Testis (tissue), 3 donors: ENCODE data around the gene RIMBP2. TPM values are rescaled to one million over a fixed set of nuclear protein-coding genes. Genes with fewer than 3 reads are reported as not detected.

Source experiments
- DNase-seq: peaks from one replicate; pipeline ENCODE4 v3.0.0-alpha.2; 2019
- H3K27ac ChIP-seq, 2 donors: fragments of 200-600 bp; sonication (generic); one replicate each; pipeline ENCODE4 v1.5.1; 2019
- H3K27me3 ChIP-seq: fragments of 200-600 bp; sonication (generic); one replicate; pipeline ENCODE4 v1.5.1; 2019
- H3K36me3 ChIP-seq: fragments of 200-600 bp; sonication (generic); one replicate; pipeline ENCODE4 v1.5.1; 2017; ENCODE audit warnings: low read depth; ENCODE audit errors: missing control alignments
- H3K4me1 ChIP-seq: fragments of 200-600 bp; sonication (generic); one replicate; pipeline ENCODE4 v1.5.1; 2019
- H3K4me3 ChIP-seq, 2 donors: fragments of 200-600 bp; sonication (generic); one replicate each; pipeline ENCODE4 v1.5.1; 2017 to 2019
- H3K9me3 ChIP-seq: fragments of 200-600 bp; sonication (generic); one replicate; pipeline ENCODE4 v1.5.1; 2017
- CTCF ChIP-seq, 3 experiments: fragments of 450-650 bp in 2 of 3; fragments of 200-600 bp in 1 of 3; sonication (generic) in 1 of 3; IDR thresholded peaks; one replicate each; pipeline ENCODE4 v1.5.1; 2016 to 2019; ENCODE audit warnings: antibody characterized with exemption in 3 of 3, mild to moderate bottlenecking in 2 of 3, moderate library complexity in 1 of 3
- POLR2A ChIP-seq: fragments of 450-650 bp; IDR thresholded peaks from one replicate; pipeline ENCODE4 v1.6.1; 2017; ENCODE audit warnings: antibody characterized with exemption, mild to moderate bottlenecking, moderate library complexity
- WGBS, 2 donors: methylation state at CpG; one replicate each; pipeline ENCODE4 v1.1.5; 2018; 5-methylcytosine and 5-hydroxymethylcytosine counted together
- intact Hi-C: fragments of 100-400 bp; cut with DNase I; formaldehyde crosslinking; loops from one replicate; pipeline ENCODE4 v1.15.1; 2023; ENCODE audit warnings: low total_unique reads
- polyA plus RNA-seq: library from polyadenylated mRNA; stranded (reverse); fragments of 350-450 nt; fragmentation: Illumina TruSeq; extraction: RNeasy Lipid Tissue Mini Kit (QIAGEN cat#74804); gene quantifications from one replicate; pipeline ENCODE4 v1.2.3, GENCODE V29; 2014; ENCODE audit warnings: low read depth, low replicate concordance; ENCODE audit not compliant: insufficient read depth
- total RNA-seq, 2 donors: library from RNA; depleted of rRNA; stranded (reverse); fragments of >200 nt; gene quantifications; one replicate each; pipeline ENCODE4 v1.2.3, GENCODE V29; 2016

RIMBP2 gene
- total and polyA plus RNA-seq, 3 donors from 2014 or later: 8.0 to 10.0 (median 8.7) TPM

GRCh38 chr12:130764073-130764472 lies 48.0 kb upstream of the RIMBP2 start:
- no peak overlapping the region for H3K4me3 ChIP-seq
- H3K36me3 ChIP-seq: no peaks in the 10 kb centered on the region
- TF ChIP-seq CTCF (IDR thresholded peaks at IDR 0.05) (no peak), POLR2A (no peak)
- DNase-seq: no peak
- WGBS, 2 donors: 94 to 97% methylated on average over 4 of the region's 4 CpGs
- no peaks in the 10 kb centered on the region for H3K9me3 ChIP-seq
- no peak overlapping the region for H3K27ac ChIP-seq
- H3K4me1 ChIP-seq: no peaks in the 10 kb centered on the region
- intact Hi-C loops: no loop called here
- H3K27me3 ChIP-seq: no peaks in the 10 kb centered on the region

- H3K27ac ChIP-seq: no peak overlapping the region
- WGBS, 2 donors: 83 to 85% methylated on average over 10 of the region's 10 CpGs
- TF ChIP-seq POLR2A (no peak), CTCF (IDR thresholded peaks at IDR 0.05) (no peak)
- H3K4me1 ChIP-seq: no peaks in the 10 kb centered on the region
- intact Hi-C loops: no loop called here
- DNase-seq: no peak
- no peaks in the 10 kb centered on the region for H3K36me3 ChIP-seq
- no peaks in the 10 kb centered on the region for H3K27me3 ChIP-seq
- H3K4me3 ChIP-seq: no peak overlapping the region
- no peaks in the 10 kb centered on the region for H3K9me3 ChIP-seq
These were observed 46.2 kb upstream of the RIMBP2 start for GRCh38 chr12:130762319-130762675.

- no peak overlapping the region for H3K4me3 ChIP-seq
- H3K9me3 ChIP-seq: no peaks in the 10 kb centered on the region
- no peaks in the 10 kb centered on the region for H3K4me1 ChIP-seq
- intact Hi-C loops: no loop called here
- DNase-seq: peak; percentile 77
- H3K27ac ChIP-seq: no peak overlapping the region
- no peaks in the 10 kb centered on the region for H3K36me3 ChIP-seq
- 51 to 71% methylated on average over 5 to 29 of the region's 29 CpGs for WGBS, 2 donors
- TF ChIP-seq CTCF (IDR thresholded peaks at IDR 0.05): peak; percentile 11 to 60 (median 37)
- no peak for TF ChIP-seq POLR2A
- H3K27me3 ChIP-seq: no peaks in the 10 kb centered on the region
These were observed 45.6 kb upstream of the RIMBP2 start for GRCh38 chr12:130761537-130762318.

GRCh38 chr12:130754234-130754901 lies 38.3 kb upstream of the RIMBP2 start:
- H3K4me3 ChIP-seq: no peak overlapping the region
- H3K4me1 ChIP-seq: no peaks in the 10 kb centered on the region
- H3K27ac ChIP-seq: no peak overlapping the region
- no peak for DNase-seq
- H3K36me3 ChIP-seq: no peaks in the 10 kb centered on the region
- no peaks in the 10 kb centered on the region for H3K9me3 ChIP-seq
- TF ChIP-seq POLR2A (no peak), CTCF (IDR thresholded peaks at IDR 0.05) (no peak)
- WGBS, 2 donors: 93 to 94% methylated on average over 3 of the region's 3 CpGs
- intact Hi-C loops: no loop called here
- H3K27me3 ChIP-seq: no peaks in the 10 kb centered on the region
